Measurements from ENCODE around the gene LY6G6C.

The LY6G6C gene

GRCh38 chr6:31721351-31722020 is at the start of gene LY6G6C:
TSS of gene LY6G6C (minus strand) at chr6:31721746. CDS start at chr6:31721679, 67 bp downstream.
- DNase-seq, result no peak

- DNase-seq, result no peak
Measured at GRCh38 chr6:31770860-31771259, 49.3 kb upstream of the LY6G6C start.

GRCh38 chr6:31769684-31770371 is 48.3 kb upstream of the LY6G6C start:
- peak; percentile 29 for DNase-seq

- DNase-seq, result no peak
Measured at GRCh38 chr6:31768363-31769257, 47.1 kb upstream of the LY6G6C start.

- no peak for DNase-seq
Measured at GRCh38 chr6:31767096-31767645, 45.6 kb upstream of the LY6G6C start.

- DNase-seq, result peak; percentile 79
Measured at GRCh38 chr6:31765910-31766794, 44.6 kb upstream of the LY6G6C start.

GRCh38 chr6:31765559-31765909 is 44.0 kb upstream of the LY6G6C start:
- no peak for DNase-seq

GRCh38 chr6:31764198-31764597 is 42.7 kb upstream of the LY6G6C start:
- DNase-seq, result no peak

GRCh38 chr6:31763619-31763940 is 42.0 kb upstream of the LY6G6C start:
- DNase-seq, result peak; percentile 84

- DNase-seq, result no peak
Measured at GRCh38 chr6:31762878-31763618, 41.5 kb upstream of the LY6G6C start.

- DNase-seq, result no peak
Measured at GRCh38 chr6:31762356-31762755, 40.8 kb upstream of the LY6G6C start, which contains the start of gene SAPCD1. TSS of gene SAPCD1 (plus strand) at chr6:31762656. CDS start at chr6:31763055, 399 bp downstream.

GRCh38 chr6:31761343-31761742 is 39.8 kb upstream of the LY6G6C start:
- DNase-seq, result no peak

- DNase-seq, result no peak
Measured at GRCh38 chr6:31760790-31761189, 39.2 kb upstream of the LY6G6C start.

GRCh38 chr6:31758281-31758680 is 36.7 kb upstream of the LY6G6C start:
- DNase-seq, result no peak

- no peak for DNase-seq
Measured at GRCh38 chr6:31752739-31753319, 31.3 kb upstream of the LY6G6C start.

GRCh38 chr6:31750411-31751022 is 29.0 kb upstream of the LY6G6C start:
- no peak for DNase-seq

GRCh38 chr6:31749301-31750036 is 27.9 kb upstream of the LY6G6C start:
- DNase-seq, result no peak

- DNase-seq, result no peak
Measured at GRCh38 chr6:31744422-31744821, 22.9 kb upstream of the LY6G6C start.

GRCh38 chr6:31742894-31743293 is 21.3 kb upstream of the LY6G6C start:
- no peak for DNase-seq

GRCh38 chr6:31741815-31742214 is 20.3 kb upstream of the LY6G6C start:
- DNase-seq, result no peak
